HepG2 (cell line): ENCODE results near the gene PHACTR3.

Source experiments
- TF ChIP-seq, protein P1 (sequence below): sonication (generic); formaldehyde crosslinking; IDR thresholded peaks from 2 replicates; pipeline ENCODE4 v1.5.0; 2020; ENCODE audit warnings: mild to moderate bottlenecking, missing genetic modification reagents, moderate library complexity
- TF ChIP-seq, protein P2 (sequence below): sonication (generic); formaldehyde crosslinking; IDR thresholded peaks from 2 replicates; pipeline ENCODE4 v1.4.0; 2020; ENCODE audit warnings: missing genetic modification reagents

DNA sequence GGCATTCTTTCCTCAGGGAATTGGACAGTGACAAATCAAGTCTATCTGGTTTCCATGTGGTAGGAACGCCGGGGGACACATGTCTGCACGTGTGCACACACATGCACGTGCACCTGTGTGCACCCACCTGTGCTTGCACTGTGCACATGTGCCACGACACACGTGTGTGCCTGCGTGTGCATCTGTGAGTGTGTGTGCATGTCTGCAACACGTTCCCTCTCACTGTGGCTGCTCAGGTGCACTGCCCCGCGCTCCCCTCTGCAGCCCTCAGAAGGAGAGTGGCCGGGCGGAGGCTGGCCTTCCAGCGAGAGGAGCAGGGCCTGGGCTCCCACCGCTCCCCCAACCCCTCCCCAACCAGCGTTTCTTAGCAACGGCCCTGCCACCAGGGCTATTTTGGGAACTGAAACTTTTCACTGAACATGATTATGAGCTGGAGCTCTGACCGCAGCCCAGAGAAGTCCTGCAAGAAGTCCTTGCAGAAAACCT, 147.8 kb downstream of the PHACTR3 start:
- TF ChIP-seq, protein P1, sequence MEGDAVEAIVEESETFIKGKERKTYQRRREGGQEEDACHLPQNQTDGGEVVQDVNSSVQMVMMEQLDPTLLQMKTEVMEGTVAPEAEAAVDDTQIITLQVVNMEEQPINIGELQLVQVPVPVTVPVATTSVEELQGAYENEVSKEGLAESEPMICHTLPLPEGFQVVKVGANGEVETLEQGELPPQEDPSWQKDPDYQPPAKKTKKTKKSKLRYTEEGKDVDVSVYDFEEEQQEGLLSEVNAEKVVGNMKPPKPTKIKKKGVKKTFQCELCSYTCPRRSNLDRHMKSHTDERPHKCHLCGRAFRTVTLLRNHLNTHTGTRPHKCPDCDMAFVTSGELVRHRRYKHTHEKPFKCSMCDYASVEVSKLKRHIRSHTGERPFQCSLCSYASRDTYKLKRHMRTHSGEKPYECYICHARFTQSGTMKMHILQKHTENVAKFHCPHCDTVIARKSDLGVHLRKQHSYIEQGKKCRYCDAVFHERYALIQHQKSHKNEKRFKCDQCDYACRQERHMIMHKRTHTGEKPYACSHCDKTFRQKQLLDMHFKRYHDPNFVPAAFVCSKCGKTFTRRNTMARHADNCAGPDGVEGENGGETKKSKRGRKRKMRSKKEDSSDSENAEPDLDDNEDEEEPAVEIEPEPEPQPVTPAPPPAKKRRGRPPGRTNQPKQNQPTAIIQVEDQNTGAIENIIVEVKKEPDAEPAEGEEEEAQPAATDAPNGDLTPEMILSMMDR (CRISPR knock-in tag) = no peak
- TF ChIP-seq, protein P2, sequence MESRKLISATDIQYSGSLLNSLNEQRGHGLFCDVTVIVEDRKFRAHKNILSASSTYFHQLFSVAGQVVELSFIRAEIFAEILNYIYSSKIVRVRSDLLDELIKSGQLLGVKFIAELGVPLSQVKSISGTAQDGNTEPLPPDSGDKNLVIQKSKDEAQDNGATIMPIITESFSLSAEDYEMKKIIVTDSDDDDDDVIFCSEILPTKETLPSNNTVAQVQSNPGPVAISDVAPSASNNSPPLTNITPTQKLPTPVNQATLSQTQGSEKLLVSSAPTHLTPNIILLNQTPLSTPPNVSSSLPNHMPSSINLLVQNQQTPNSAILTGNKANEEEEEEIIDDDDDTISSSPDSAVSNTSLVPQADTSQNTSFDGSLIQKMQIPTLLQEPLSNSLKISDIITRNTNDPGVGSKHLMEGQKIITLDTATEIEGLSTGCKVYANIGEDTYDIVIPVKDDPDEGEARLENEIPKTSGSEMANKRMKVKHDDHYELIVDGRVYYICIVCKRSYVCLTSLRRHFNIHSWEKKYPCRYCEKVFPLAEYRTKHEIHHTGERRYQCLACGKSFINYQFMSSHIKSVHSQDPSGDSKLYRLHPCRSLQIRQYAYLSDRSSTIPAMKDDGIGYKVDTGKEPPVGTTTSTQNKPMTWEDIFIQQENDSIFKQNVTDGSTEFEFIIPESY (CRISPR knock-in tag) = no peak
